ENCODE data around the gene EML6.
"Not testable (repeated sequence)": the region's sequence is repeated elsewhere in the genome, so short reads cannot be mapped to it uniquely, and the experiment has no call there.

EML6 gene

GRCh38 chr2:54984476-54984875 is 261.0 kb downstream of the EML6 start:
- no peak for DNase-seq (ENCODE audit: low read depth in 1 of 2, low spot score in 1 of 2)

- DNase-seq (ENCODE audit: low read depth in 1 of 2, low spot score in 1 of 2): no peak
Observed at GRCh38 chr2:54986264-54986663, 262.8 kb downstream of the EML6 start.

- DNase-seq (ENCODE audit: low read depth in 1 of 2, low spot score in 1 of 2): no peak
Observed at GRCh38 chr2:54988612-54989011, 265.1 kb downstream of the EML6 start.

- not testable (repeated sequence) for DNase-seq (ENCODE audit: low read depth in 1 of 2, low spot score in 1 of 2)
Observed at GRCh38 chr2:54990694-54991093, 267.2 kb downstream of the EML6 start.

- DNase-seq (ENCODE audit: low read depth in 1 of 2, low spot score in 1 of 2): no peak
Observed at GRCh38 chr2:54995553-54995952, 272.1 kb downstream of the EML6 start.

GRCh38 chr2:54997826-54998225 is 274.4 kb downstream of the EML6 start:
- DNase-seq (ENCODE audit: low read depth in 1 of 2, low spot score in 1 of 2): no peak

- no peak for DNase-seq (ENCODE audit: low read depth in 1 of 2, low spot score in 1 of 2)
Observed at GRCh38 chr2:54999182-54999581, 275.7 kb downstream of the EML6 start.

GRCh38 chr2:55000341-55000740 is 276.9 kb downstream of the EML6 start:
- DNase-seq (ENCODE audit: low read depth in 1 of 2, low spot score in 1 of 2): no peak

GRCh38 chr2:55001716-55002115 is 278.3 kb downstream of the EML6 start:
- no peak for DNase-seq (ENCODE audit: low read depth in 1 of 2, low spot score in 1 of 2)

- DNase-seq (ENCODE audit: low read depth in 1 of 2, low spot score in 1 of 2): no peak
Observed at GRCh38 chr2:55003706-55004639, 280.5 kb downstream of the EML6 start.

GRCh38 chr2:55006306-55006705 is 282.8 kb downstream of the EML6 start:
- DNase-seq (ENCODE audit: low read depth in 1 of 2, low spot score in 1 of 2): no peak

- no peak for DNase-seq (ENCODE audit: low read depth in 1 of 2, low spot score in 1 of 2)
Observed at GRCh38 chr2:55009277-55010060, 286.0 kb downstream of the EML6 start.

- DNase-seq (ENCODE audit: low read depth in 1 of 2, low spot score in 1 of 2): peak in 1 of 2 donors; percentile 21
Observed at GRCh38 chr2:55010149-55010591, 286.7 kb downstream of the EML6 start.

- DNase-seq (ENCODE audit: low read depth in 1 of 2, low spot score in 1 of 2): no peak
Observed at GRCh38 chr2:55010915-55011314, 287.5 kb downstream of the EML6 start.

- DNase-seq (ENCODE audit: low read depth in 1 of 2, low spot score in 1 of 2): no peak
Observed at GRCh38 chr2:55011831-55012671, 288.6 kb downstream of the EML6 start.

- DNase-seq (ENCODE audit: low read depth in 1 of 2, low spot score in 1 of 2): no peak
Observed at GRCh38 chr2:55012672-55013484, 289.4 kb downstream of the EML6 start.

- DNase-seq (ENCODE audit: low read depth in 1 of 2, low spot score in 1 of 2): no peak
Observed at GRCh38 chr2:55013936-55014335, 290.5 kb downstream of the EML6 start.

- peak in 1 of 2 donors; percentile 17 for DNase-seq (ENCODE audit: low read depth in 1 of 2, low spot score in 1 of 2)
Observed at GRCh38 chr2:55014962-55015939, 291.8 kb downstream of the EML6 start.

GRCh38 chr2:55017428-55017827 is 294.0 kb downstream of the EML6 start:
- no peak for DNase-seq (ENCODE audit: low read depth in 1 of 2, low spot score in 1 of 2)

Measured in activated CD4-positive, alpha-beta T cell treated with anti-CD3 and anti-CD28 coated beads, Interleukin-2, amount 50 U/mL, for 24 hours (primary cell).